Inflammatory macrophage treated with lipopolysaccharide for 1 hour (primary cell): Measurements from ENCODE around the gene ZNF407.
A peak's percentile ranks its signal among the peaks of the same experiment; 100 is the strongest.

Experiments
- DNase-seq, 2 donors: peaks; one replicate each; pipeline ENCODE4 v3.0.0-alpha.2; 2020 to 2022

ZNF407 gene

GRCh38 chr18:74897971-74898657 lies 300.4 kb downstream of the ZNF407 start:
- DNase-seq = no peak

GRCh38 chr18:74898965-74899364 lies 301.3 kb downstream of the ZNF407 start:
- peak; percentile 48 to 74 for DNase-seq

GRCh38 chr18:74899554-74899953 lies 301.9 kb downstream of the ZNF407 start:
- DNase-seq = no peak

GRCh38 chr18:74901362-74902146 lies 303.9 kb downstream of the ZNF407 start:
- peak; percentile 73 to 74 for DNase-seq

- DNase-seq = no peak
Measured at GRCh38 chr18:74902147-74902455, 304.4 kb downstream of the ZNF407 start.

GRCh38 chr18:74905247-74905646 lies 307.6 kb downstream of the ZNF407 start:
- DNase-seq = no peak

GRCh38 chr18:74906184-74906583 lies 308.5 kb downstream of the ZNF407 start:
- DNase-seq = no peak

GRCh38 chr18:74914052-74914591 lies 316.5 kb downstream of the ZNF407 start:
- no peak for DNase-seq

- peak in 1 of 2 donors; percentile 39 for DNase-seq
Measured at GRCh38 chr18:74914648-74915047, 317.0 kb downstream of the ZNF407 start.

- peak in 1 of 2 donors; percentile 27 for DNase-seq
Measured at GRCh38 chr18:74916773-74917393, 319.2 kb downstream of the ZNF407 start.

- DNase-seq = no peak
Measured at GRCh38 chr18:74918276-74918790, 320.7 kb downstream of the ZNF407 start.

GRCh38 chr18:74921057-74921820 lies 323.6 kb downstream of the ZNF407 start:
- DNase-seq = no peak

GRCh38 chr18:74926051-74926450 lies 328.4 kb downstream of the ZNF407 start:
- no peak for DNase-seq

- no peak for DNase-seq
Measured at GRCh38 chr18:74928194-74928968, 330.7 kb downstream of the ZNF407 start.

GRCh38 chr18:74929110-74929509 lies 331.4 kb downstream of the ZNF407 start:
- no peak for DNase-seq

- DNase-seq = no peak
Measured at GRCh38 chr18:74930616-74931015, 332.9 kb downstream of the ZNF407 start.

- no peak for DNase-seq
Measured at GRCh38 chr18:74933930-74934329, 336.3 kb downstream of the ZNF407 start.

- no peak for DNase-seq
Measured at GRCh38 chr18:74935434-74935833, 337.8 kb downstream of the ZNF407 start.

GRCh38 chr18:74936343-74936742 lies 338.7 kb downstream of the ZNF407 start:
- no peak for DNase-seq

GRCh38 chr18:74937291-74937690 lies 339.6 kb downstream of the ZNF407 start:
- DNase-seq = no peak

- DNase-seq = no peak
Measured at GRCh38 chr18:74940856-74941255, 343.2 kb downstream of the ZNF407 start.
